ENCODE data around the gene ARNT2. TPM values are rescaled to one million over a fixed set of nuclear protein-coding genes. Genes with fewer than 3 reads are reported as not detected.
"Not testable (repeated sequence)": the region's sequence is repeated elsewhere in the genome, so short reads cannot be mapped to it uniquely, and the experiment has no call there.

ARNT2 gene
- total RNA-seq, 1 experiment from 2014 or later = not detected

DNA sequence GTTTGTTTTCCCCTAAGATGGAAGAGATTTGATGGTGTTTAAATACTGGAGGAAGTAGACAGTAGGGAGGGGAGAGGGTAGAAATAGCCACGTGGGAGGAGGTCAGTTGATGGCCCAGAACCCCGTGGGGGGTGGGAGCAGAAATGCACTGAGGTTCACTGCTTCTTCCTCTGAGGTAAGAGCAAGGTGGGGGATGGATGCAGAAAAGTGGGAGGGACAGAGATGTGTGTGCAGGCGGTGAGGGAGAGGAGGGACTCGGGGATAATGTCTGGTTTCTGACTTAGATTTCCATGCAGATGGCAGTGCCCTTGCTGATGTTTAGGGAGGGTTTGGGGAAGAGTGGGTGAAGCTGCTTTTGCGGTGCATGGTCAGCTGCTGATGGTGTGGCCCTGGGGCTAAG, 102.9 kb downstream of the ARNT2 start:
- H3K36me3 ChIP-seq (ENCODE audit: insufficient read depth, low read length) = no peaks in the 10 kb centered on the region
- H3K4me2 ChIP-seq (ENCODE audit: low read depth, low read length, poor library complexity, severe bottlenecking) = no peak overlapping the region
- no peak overlapping the region for H3K4me3 ChIP-seq (ENCODE audit: low read length)
- no peak for DNase-seq
- no peaks in the 10 kb centered on the region for H3K9me2 ChIP-seq (replicated peaks; ENCODE audit: insufficient read depth, low read length)
- no peak overlapping the region for H3K9ac ChIP-seq (ENCODE audit: low read length)
- no peaks in the 10 kb centered on the region for H3K79me2 ChIP-seq (ENCODE audit: low read length)
- H3K9me3 ChIP-seq (ENCODE audit: low read length) = no peaks in the 10 kb centered on the region
- no peak overlapping the region for H3K27ac ChIP-seq (ENCODE audit: low read length)
- H2AFZ ChIP-seq (ENCODE audit: low read length) = no peak overlapping the region
- no peaks in the 10 kb centered on the region for H4K20me1 ChIP-seq (ENCODE audit: insufficient read depth, low read depth, low read length)
- no peaks in the 10 kb centered on the region for H3K27me3 ChIP-seq (ENCODE audit: low read length)
- no peaks in the 10 kb centered on the region for H3K4me1 ChIP-seq (ENCODE audit: low read length)

DNA sequence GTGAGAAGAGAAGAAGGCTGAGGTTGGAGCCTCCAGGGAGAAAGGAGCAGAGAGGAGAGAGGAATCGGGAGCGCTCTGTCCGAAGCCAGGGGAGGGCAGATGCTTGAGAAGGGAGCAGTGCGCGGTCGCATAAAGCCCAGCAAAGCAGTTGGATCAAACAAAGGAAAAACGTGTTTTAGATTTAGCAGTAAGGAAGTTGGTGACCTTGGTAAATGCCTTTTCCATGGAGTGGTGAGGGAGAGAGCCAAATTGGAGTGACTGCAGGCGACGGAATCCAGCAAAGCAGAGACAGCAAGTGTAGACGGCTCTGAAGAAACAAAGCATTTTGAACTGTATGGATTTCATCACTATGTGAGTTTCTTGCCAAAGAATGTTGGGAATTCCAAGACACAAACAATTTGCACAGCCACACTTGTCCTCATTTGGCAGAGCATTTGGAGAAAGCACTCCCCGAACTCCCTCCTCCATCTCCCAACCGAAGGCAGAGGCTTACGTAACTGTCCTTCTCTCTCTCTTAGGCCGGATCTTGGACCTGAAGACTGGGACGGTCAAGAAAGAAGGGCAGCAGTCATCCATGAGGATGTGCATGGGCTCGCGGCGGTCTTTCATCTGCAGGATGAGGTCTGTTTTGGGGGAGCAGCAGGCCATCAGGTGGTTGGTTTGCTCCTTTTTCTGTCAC, 103.6 kb downstream of the ARNT2 start:
- DNase-seq = no peak
- Histone ChIP-seq H3K27ac (ENCODE audit: low read length) (no peak overlapping the region), H3K4me3 (ENCODE audit: low read length) (no peak overlapping the region), H3K4me2 (ENCODE audit: low read depth, low read length, poor library complexity, severe bottlenecking) (no peak overlapping the region), H2AFZ (ENCODE audit: low read length) (no peak overlapping the region), H3K9ac (ENCODE audit: low read length) (no peak overlapping the region), H3K9me2 (replicated peaks; ENCODE audit: insufficient read depth, low read length) (no peaks in the 10 kb centered on the region), H3K9me3 (ENCODE audit: low read length) (no peaks in the 10 kb centered on the region), H3K27me3 (ENCODE audit: low read length) (no peaks in the 10 kb centered on the region), H4K20me1 (ENCODE audit: insufficient read depth, low read depth, low read length) (no peaks in the 10 kb centered on the region), H3K4me1 (ENCODE audit: low read length) (no peaks in the 10 kb centered on the region), H3K79me2 (ENCODE audit: low read length) (no peaks in the 10 kb centered on the region), H3K36me3 (ENCODE audit: insufficient read depth, low read length) (no peaks in the 10 kb centered on the region)

DNA sequence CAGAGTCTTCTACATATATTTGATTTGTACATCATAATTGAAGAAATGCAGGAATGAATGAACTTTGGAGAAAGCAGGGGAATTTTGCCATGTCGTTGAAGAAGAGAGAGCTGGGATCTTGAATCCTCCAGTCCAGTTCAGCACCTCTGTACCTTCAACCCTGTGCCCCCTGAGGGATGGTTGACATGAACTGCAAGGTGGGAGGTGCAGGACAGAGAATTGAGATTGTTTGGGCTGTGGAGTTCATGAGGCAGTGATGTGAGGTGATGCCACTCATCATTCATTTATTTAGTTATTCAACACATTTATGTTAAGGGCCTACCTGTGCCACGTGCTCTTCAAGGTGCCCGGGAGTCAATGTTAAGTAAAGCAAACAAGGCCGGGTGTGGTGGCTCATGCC, 104.6 kb downstream of the ARNT2 start:
- no peak overlapping the region for H3K9ac ChIP-seq (ENCODE audit: low read length)
- H3K9me3 ChIP-seq (ENCODE audit: low read length) = no peaks in the 10 kb centered on the region
- DNase-seq = no peak
- no peak overlapping the region for H2AFZ ChIP-seq (ENCODE audit: low read length)
- no peaks in the 10 kb centered on the region for H3K79me2 ChIP-seq (ENCODE audit: low read length)
- H3K4me2 ChIP-seq (ENCODE audit: low read depth, low read length, poor library complexity, severe bottlenecking) = no peak overlapping the region
- H3K9me2 ChIP-seq (replicated peaks; ENCODE audit: insufficient read depth, low read length) = no peaks in the 10 kb centered on the region
- no peak overlapping the region for H3K27ac ChIP-seq (ENCODE audit: low read length)
- H3K4me1 ChIP-seq (ENCODE audit: low read length) = no peaks in the 10 kb centered on the region
- H3K4me3 ChIP-seq (ENCODE audit: low read length) = no peak overlapping the region
- H3K36me3 ChIP-seq (ENCODE audit: insufficient read depth, low read length) = no peaks in the 10 kb centered on the region
- H3K27me3 ChIP-seq (ENCODE audit: low read length) = no peaks in the 10 kb centered on the region
- H4K20me1 ChIP-seq (ENCODE audit: insufficient read depth, low read depth, low read length) = no peaks in the 10 kb centered on the region

DNA sequence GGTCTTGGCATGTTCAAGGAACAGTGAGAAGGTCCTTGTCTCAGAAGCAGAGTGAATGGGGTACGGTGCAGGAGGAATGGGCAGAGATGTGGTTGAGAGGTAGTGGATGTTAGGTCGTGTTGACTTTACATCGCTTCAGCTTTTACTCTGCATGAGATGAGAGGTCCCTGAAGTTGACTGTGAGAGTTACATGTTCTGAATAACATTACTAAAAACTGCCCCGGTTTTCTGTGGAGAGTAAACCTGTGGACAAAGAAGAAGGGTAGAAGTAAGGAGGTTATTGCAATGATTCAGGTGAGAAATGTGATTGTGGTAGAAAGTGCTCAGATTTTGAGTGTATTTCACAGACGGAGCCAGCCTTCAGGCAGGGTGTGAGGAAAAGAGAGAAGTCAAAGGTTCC, 105.6 kb downstream of the ARNT2 start:
- DNase-seq = peak; percentile 26
- H3K79me2 ChIP-seq (ENCODE audit: low read length) = no peaks in the 10 kb centered on the region
- H3K9me2 ChIP-seq (replicated peaks; ENCODE audit: insufficient read depth, low read length) = no peaks in the 10 kb centered on the region
- no peaks in the 10 kb centered on the region for H3K36me3 ChIP-seq (ENCODE audit: insufficient read depth, low read length)
- no peak overlapping the region for H2AFZ ChIP-seq (ENCODE audit: low read length)
- no peak overlapping the region for H3K4me3 ChIP-seq (ENCODE audit: low read length)
- no peaks in the 10 kb centered on the region for H3K9me3 ChIP-seq (ENCODE audit: low read length)
- no peak overlapping the region for H3K9ac ChIP-seq (ENCODE audit: low read length)
- no peaks in the 10 kb centered on the region for H3K4me1 ChIP-seq (ENCODE audit: low read length)
- H3K4me2 ChIP-seq (ENCODE audit: low read depth, low read length, poor library complexity, severe bottlenecking) = no peak overlapping the region
- H3K27me3 ChIP-seq (ENCODE audit: low read length) = no peaks in the 10 kb centered on the region
- no peak overlapping the region for H3K27ac ChIP-seq (ENCODE audit: low read length)
- no peaks in the 10 kb centered on the region for H4K20me1 ChIP-seq (ENCODE audit: insufficient read depth, low read depth, low read length)

DNA sequence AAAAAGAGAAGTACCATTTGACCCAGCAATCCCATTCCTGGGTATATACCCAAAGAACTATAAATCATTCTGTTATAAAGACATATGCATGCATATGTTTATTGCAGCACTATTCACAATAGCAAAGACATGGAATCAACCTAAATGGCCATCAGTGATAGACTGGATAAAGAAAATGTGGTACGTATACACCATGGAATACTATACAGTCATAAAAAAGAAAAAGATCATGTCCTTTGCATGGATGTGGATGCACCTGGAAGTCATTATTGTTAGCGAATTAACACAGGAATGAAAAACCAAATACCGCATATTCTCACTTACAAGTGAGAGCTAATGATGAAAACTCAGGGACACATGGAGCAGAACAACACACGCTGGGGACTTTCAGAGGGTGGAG, 106.8 kb downstream of the ARNT2 start:
- not testable (repeated sequence) for DNase-seq; H2AFZ ChIP-seq (ENCODE audit: low read length); H3K27ac ChIP-seq (ENCODE audit: low read length); H3K4me1 ChIP-seq (ENCODE audit: low read length); H3K79me2 ChIP-seq (ENCODE audit: low read length); H3K27me3 ChIP-seq (ENCODE audit: low read length); H3K4me3 ChIP-seq (ENCODE audit: low read length); H3K36me3 ChIP-seq (ENCODE audit: insufficient read depth, low read length); H4K20me1 ChIP-seq (ENCODE audit: insufficient read depth, low read depth, low read length); H3K9me3 ChIP-seq (ENCODE audit: low read length); H3K9ac ChIP-seq (ENCODE audit: low read length); H3K9me2 ChIP-seq (replicated peaks; ENCODE audit: insufficient read depth, low read length); H3K4me2 ChIP-seq (ENCODE audit: low read depth, low read length, poor library complexity, severe bottlenecking)

DNA sequence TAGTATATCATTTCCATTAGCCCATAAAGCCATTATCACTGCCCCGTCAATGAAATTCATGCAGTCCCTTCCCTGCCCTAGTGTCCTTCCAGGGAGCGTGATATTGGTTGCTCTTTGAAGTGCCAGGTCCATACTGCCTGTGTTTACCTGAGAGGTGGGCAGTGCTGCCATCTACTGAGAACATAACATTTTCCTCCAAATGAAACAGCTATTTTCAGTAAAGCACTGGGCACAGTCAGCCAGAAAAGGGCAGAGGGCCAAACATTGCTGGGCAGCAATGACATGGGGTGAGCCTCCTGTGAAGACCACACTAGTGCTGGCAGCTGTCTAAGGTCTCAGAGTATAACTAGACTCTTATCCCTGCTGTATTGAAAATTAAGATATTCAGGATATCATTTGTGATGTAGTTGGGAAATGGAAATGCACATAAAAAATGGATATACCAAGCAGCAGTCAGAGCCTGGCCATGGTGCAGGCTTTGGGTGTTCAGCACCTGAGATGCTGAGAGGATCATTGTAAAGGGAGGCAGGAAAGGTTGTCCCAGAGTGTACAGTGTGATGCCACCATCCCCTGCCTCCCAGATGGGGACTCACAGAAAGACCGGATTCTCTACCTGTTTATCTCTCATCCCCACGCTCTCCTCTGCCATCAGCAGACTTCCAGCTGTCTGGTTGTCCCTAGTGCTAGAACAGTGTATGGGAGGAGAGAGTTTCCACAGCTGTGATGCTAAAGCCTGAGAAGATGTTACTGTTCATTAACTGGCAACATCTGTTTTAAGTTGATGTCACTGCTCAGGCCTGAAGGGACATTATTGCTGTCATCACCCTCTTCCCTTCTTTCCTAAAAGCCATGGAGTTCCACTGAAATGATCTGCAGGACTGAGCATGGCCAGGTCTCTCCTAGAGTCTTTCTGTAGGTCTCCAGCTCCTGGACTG, 108.8 kb downstream of the ARNT2 start:
- Histone ChIP-seq H3K9me2 (replicated peaks; ENCODE audit: insufficient read depth, low read length) (no peaks in the 10 kb centered on the region), H3K36me3 (ENCODE audit: insufficient read depth, low read length) (no peaks in the 10 kb centered on the region), H3K27me3 (ENCODE audit: low read length) (no peaks in the 10 kb centered on the region), H2AFZ (ENCODE audit: low read length) (no peak overlapping the region), H3K4me3 (ENCODE audit: low read length) (no peak overlapping the region), H3K4me1 (ENCODE audit: low read length) (no peaks in the 10 kb centered on the region), H3K27ac (ENCODE audit: low read length) (no peak overlapping the region), H3K9ac (ENCODE audit: low read length) (no peak overlapping the region), H3K4me2 (ENCODE audit: low read depth, low read length, poor library complexity, severe bottlenecking) (no peak overlapping the region), H3K9me3 (ENCODE audit: low read length) (no peaks in the 10 kb centered on the region), H3K79me2 (ENCODE audit: low read length) (no peaks in the 10 kb centered on the region), H4K20me1 (ENCODE audit: insufficient read depth, low read depth, low read length) (no peaks in the 10 kb centered on the region)
- DNase-seq = peak; percentile 46

DNA sequence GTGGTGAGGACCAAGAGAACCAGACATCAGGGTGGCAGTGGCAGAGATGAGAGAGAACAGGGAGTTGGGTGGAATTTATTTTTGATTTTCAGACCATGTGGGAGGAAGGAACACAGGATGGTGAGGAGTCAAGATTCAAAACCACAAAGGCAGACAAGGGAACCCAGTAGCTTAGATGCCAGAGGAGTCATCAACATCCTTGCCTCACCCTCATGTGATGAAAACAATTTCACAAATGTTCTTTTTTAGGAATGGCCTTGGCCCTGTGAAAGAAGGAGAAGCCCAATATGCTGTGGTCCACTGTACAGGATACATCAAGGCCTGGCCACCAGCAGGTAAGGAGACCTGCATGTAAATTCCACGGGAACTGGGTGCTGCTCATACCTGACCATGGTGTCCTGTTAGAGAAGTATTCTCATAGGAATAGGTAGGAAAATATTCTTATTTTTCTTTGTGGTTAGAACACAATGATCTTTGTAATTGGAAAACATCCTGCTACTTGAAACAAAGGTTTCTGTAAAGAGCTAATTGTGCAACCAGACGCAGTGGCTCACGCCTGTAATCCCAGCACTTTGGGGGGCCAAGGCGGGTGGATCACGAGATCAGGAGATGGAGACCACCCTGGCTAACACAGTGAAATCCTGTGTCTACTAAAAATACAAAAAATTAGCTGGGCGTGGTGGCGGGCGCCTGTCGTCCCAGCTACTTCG, 110.0 kb downstream of the ARNT2 start:
- DNase-seq = no peak
- Histone ChIP-seq H3K4me1 (ENCODE audit: low read length) (no peaks in the 10 kb centered on the region), H3K36me3 (ENCODE audit: insufficient read depth, low read length) (no peaks in the 10 kb centered on the region), H3K9ac (ENCODE audit: low read length) (no peak overlapping the region), H4K20me1 (ENCODE audit: insufficient read depth, low read depth, low read length) (no peaks in the 10 kb centered on the region), H3K4me2 (ENCODE audit: low read depth, low read length, poor library complexity, severe bottlenecking) (no peak overlapping the region), H3K9me2 (replicated peaks; ENCODE audit: insufficient read depth, low read length) (no peaks in the 10 kb centered on the region), H3K27ac (ENCODE audit: low read length) (no peak overlapping the region), H3K4me3 (ENCODE audit: low read length) (no peak overlapping the region), H3K27me3 (ENCODE audit: low read length) (no peaks in the 10 kb centered on the region), H3K9me3 (ENCODE audit: low read length) (no peaks in the 10 kb centered on the region), H3K79me2 (ENCODE audit: low read length) (no peaks in the 10 kb centered on the region), H2AFZ (ENCODE audit: low read length) (no peak overlapping the region)

DNA sequence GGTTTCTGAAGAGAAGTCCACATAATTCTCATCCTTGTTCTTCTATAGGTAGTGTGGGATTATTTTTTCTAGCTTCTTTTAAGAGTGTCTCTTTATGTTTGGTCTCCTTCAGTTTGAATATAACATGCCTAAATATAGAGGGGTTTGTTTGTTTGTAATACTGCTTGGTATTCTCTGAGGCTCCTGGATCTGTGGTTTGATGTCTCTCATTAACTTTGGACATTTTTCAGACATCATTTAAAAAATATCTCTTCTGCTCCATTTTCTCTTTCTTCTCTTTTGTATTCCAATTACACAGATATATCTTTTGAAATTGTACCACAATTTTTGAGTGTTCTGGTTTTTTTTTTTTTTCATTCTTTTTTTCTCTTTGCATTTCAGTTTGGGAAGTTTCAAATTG, 113.1 kb downstream of the ARNT2 start:
- Histone ChIP-seq H3K27me3 (ENCODE audit: low read length) (no peaks in the 10 kb centered on the region), H3K27ac (ENCODE audit: low read length) (no peak overlapping the region), H3K79me2 (ENCODE audit: low read length) (no peaks in the 10 kb centered on the region), H3K4me2 (ENCODE audit: low read depth, low read length, poor library complexity, severe bottlenecking) (no peak overlapping the region), H3K4me3 (ENCODE audit: low read length) (no peak overlapping the region), H4K20me1 (ENCODE audit: insufficient read depth, low read depth, low read length) (no peaks in the 10 kb centered on the region), H3K9me3 (ENCODE audit: low read length) (no peaks in the 10 kb centered on the region), H3K4me1 (ENCODE audit: low read length) (no peaks in the 10 kb centered on the region), H2AFZ (ENCODE audit: low read length) (no peak overlapping the region), H3K36me3 (ENCODE audit: insufficient read depth, low read length) (no peaks in the 10 kb centered on the region), H3K9me2 (replicated peaks; ENCODE audit: insufficient read depth, low read length) (no peaks in the 10 kb centered on the region), H3K9ac (ENCODE audit: low read length) (no peak overlapping the region)
- DNase-seq = no peak

Measured in Karpas-422 (cell line).